ENCODE measurements around the gene SLC25A26.
A peak's percentile ranks its signal among the peaks of the same experiment; 100 is the strongest.
"Not testable (repeated sequence)": the region's sequence is repeated elsewhere in the genome, so short reads cannot be mapped to it uniquely, and the experiment has no call there.

SLC25A26 gene

GRCh38 chr3:66270288-66270687 is 49.5 kb downstream of the SLC25A26 start:
- no peak for DNase-seq (ENCODE audit: low read depth in 2 of 2)

GRCh38 chr3:66270701-66271100 is 49.9 kb downstream of the SLC25A26 start:
- DNase-seq (ENCODE audit: low read depth in 2 of 2) = no peak

- DNase-seq (ENCODE audit: low read depth in 2 of 2) = no peak
These were observed 50.4 kb downstream of the SLC25A26 start for GRCh38 chr3:66271231-66271630.

- no peak for DNase-seq (ENCODE audit: low read depth in 2 of 2)
These were observed 51.2 kb downstream of the SLC25A26 start for GRCh38 chr3:66272016-66272415.

GRCh38 chr3:66274837-66275236 is 54.0 kb downstream of the SLC25A26 start:
- DNase-seq (ENCODE audit: low read depth in 2 of 2) = not testable (repeated sequence)

GRCh38 chr3:66276705-66277274 is 56.0 kb downstream of the SLC25A26 start:
- peak in 1 of 2 donors; percentile 40 for DNase-seq (ENCODE audit: low read depth in 2 of 2)

- no peak for DNase-seq (ENCODE audit: low read depth in 2 of 2)
These were observed 58.4 kb downstream of the SLC25A26 start for GRCh38 chr3:66279168-66279567.

GRCh38 chr3:66280304-66280703 is 59.5 kb downstream of the SLC25A26 start:
- no peak for DNase-seq (ENCODE audit: low read depth in 2 of 2)

GRCh38 chr3:66291922-66292321 is 71.1 kb downstream of the SLC25A26 start:
- DNase-seq (ENCODE audit: low read depth in 2 of 2) = not testable (repeated sequence)

GRCh38 chr3:66297260-66297873 is 76.6 kb downstream of the SLC25A26 start:
- DNase-seq (ENCODE audit: low read depth in 2 of 2) = no peak

- DNase-seq (ENCODE audit: low read depth in 2 of 2) = no peak
These were observed 77.1 kb downstream of the SLC25A26 start for GRCh38 chr3:66297900-66298299.

- DNase-seq (ENCODE audit: low read depth in 2 of 2) = no peak
These were observed 77.8 kb downstream of the SLC25A26 start for GRCh38 chr3:66298591-66298990.

GRCh38 chr3:66299085-66299484 is 78.3 kb downstream of the SLC25A26 start:
- DNase-seq (ENCODE audit: low read depth in 2 of 2) = not testable (repeated sequence)

- DNase-seq (ENCODE audit: low read depth in 2 of 2) = no peak
These were observed 79.1 kb downstream of the SLC25A26 start for GRCh38 chr3:66299891-66300290.

- DNase-seq (ENCODE audit: low read depth in 2 of 2) = peak in 1 of 2 donors; percentile 10
These were observed 81.5 kb downstream of the SLC25A26 start for GRCh38 chr3:66302288-66302687.

- DNase-seq (ENCODE audit: low read depth in 2 of 2) = peak; percentile 35 to 36
These were observed 82.7 kb downstream of the SLC25A26 start for GRCh38 chr3:66303491-66303901.

- no peak for DNase-seq (ENCODE audit: low read depth in 2 of 2)
These were observed 83.5 kb downstream of the SLC25A26 start for GRCh38 chr3:66304293-66304692.

GRCh38 chr3:66306086-66306485 is 85.3 kb downstream of the SLC25A26 start:
- not testable (repeated sequence) for DNase-seq (ENCODE audit: low read depth in 2 of 2)

GRCh38 chr3:66306991-66307390 is 86.2 kb downstream of the SLC25A26 start:
- DNase-seq (ENCODE audit: low read depth in 2 of 2) = not testable (repeated sequence)

GRCh38 chr3:66312039-66312438 is 91.2 kb downstream of the SLC25A26 start:
- DNase-seq (ENCODE audit: low read depth in 2 of 2) = peak in 1 of 2 donors; percentile 29

GRCh38 chr3:66314455-66314854 is 93.7 kb downstream of the SLC25A26 start:
- no peak for DNase-seq (ENCODE audit: low read depth in 2 of 2)

GRCh38 chr3:66317750-66318376 is 97.1 kb downstream of the SLC25A26 start:
- no peak for DNase-seq (ENCODE audit: low read depth in 2 of 2)

- DNase-seq (ENCODE audit: low read depth in 2 of 2) = no peak
These were observed 99.6 kb downstream of the SLC25A26 start for GRCh38 chr3:66320390-66320789.

Data from stimulated activated CD8-positive, alpha-beta memory T cell treated with anti-CD3 and anti-CD28 coated beads, Interleukin-7, amount 100 ng/mL, for 4 hours (primary cell).